GM12873 (cell line): Measurements from ENCODE around the gene AKT2.

Experiments
- TF ChIP-seq, protein P1 (sequence below): IDR thresholded peaks from 2 replicates; pipeline ENCODE4 v1.5.1; 2012; ENCODE audit warnings: low read depth, mild to moderate bottlenecking, moderate library complexity, low read length, control low read depth; ENCODE audit not compliant: insufficient read depth; ENCODE audit errors: missing control alignments

Gene AKT2

DNA sequence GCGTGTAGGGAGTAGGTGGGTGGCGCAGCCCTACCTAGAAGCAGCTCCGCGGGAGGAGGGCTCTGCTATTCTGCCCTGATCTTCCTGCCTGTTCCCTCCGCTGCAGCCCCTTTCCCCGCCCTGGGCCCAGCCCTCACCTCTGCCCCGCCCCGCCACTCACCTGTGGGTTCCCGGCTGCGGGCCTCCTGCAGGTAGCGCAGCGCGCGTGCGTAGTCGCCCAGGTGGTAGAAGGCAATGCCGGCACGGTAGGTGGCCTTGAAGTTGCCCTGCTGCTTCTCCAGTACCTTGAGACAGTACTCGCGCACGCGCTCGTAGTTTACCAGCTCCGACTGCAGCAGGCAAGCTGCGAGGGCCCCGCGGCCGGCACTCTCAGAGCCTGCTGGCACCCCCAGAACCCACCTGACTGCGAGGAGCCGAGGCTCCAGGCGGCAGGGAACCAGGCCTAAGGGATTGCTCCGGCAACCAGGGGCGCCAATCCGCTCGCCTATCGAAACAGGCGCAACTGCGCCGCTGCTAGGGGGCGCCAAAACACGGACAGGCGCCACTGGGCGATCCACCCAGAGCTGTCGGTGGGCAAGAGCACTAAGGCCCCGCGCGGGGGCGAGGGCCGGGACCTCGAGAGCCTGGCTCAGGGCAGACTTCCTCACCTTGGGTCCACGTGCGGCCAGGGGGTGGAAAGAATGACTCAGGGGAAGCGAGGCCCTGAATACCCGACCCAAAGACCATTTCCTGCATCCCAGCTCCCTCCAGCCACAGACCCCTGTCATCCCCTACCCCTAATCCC, 67.9 kb downstream of the AKT2 start:
- TF ChIP-seq, protein P1, sequence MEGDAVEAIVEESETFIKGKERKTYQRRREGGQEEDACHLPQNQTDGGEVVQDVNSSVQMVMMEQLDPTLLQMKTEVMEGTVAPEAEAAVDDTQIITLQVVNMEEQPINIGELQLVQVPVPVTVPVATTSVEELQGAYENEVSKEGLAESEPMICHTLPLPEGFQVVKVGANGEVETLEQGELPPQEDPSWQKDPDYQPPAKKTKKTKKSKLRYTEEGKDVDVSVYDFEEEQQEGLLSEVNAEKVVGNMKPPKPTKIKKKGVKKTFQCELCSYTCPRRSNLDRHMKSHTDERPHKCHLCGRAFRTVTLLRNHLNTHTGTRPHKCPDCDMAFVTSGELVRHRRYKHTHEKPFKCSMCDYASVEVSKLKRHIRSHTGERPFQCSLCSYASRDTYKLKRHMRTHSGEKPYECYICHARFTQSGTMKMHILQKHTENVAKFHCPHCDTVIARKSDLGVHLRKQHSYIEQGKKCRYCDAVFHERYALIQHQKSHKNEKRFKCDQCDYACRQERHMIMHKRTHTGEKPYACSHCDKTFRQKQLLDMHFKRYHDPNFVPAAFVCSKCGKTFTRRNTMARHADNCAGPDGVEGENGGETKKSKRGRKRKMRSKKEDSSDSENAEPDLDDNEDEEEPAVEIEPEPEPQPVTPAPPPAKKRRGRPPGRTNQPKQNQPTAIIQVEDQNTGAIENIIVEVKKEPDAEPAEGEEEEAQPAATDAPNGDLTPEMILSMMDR = peak; percentile 41

DNA sequence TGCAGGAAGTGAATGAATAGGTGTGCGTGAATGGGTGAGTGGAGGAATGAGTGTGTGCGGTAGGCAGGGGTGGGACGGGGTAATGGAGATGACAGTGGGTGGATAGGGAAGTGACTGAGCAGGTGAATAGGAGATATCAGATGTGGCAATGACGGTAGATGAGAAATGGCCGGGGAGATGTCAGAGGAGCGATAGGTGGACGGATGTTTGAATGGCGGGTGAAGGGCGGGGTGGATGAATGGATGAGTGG, 68.4 kb downstream of the AKT2 start:
- TF ChIP-seq, protein P1 = no peak

DNA sequence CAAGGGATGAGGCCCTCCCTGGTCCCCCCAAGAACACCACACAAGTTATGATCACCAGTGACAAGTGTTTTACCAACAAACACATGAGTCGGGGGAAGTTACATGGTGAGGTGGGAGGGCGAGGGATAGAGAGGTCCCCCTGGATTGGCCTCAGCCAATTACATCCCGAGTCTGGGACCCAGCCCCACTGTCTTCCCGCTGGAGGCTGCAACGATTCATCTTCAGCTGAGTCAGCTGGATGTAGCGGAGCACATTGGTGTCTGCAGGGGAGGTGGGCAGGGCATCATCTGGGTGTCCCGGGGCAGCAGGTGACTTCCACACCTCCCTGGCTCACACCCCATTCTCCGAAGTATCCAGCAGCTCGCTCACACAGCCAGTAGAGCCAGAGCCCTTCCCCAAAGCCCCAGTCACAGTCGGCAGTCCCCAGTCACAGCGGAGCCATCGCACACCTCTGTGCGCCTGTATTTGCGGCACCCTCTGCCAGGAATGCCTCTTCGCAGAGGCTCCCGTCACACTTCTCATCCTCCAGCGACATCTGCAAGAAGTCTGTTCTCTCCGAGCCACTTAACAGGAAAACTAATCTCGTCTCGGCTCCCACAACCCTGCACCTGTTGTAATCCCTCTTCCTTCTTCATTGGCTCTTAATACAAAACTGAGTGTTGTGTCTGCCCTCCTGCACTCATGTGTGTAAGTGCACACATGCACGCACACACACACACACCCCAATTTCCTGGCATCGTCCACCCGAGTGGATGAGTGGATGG, 69.0 kb downstream of the AKT2 start:
- TF ChIP-seq, protein P1 = no peak

DNA sequence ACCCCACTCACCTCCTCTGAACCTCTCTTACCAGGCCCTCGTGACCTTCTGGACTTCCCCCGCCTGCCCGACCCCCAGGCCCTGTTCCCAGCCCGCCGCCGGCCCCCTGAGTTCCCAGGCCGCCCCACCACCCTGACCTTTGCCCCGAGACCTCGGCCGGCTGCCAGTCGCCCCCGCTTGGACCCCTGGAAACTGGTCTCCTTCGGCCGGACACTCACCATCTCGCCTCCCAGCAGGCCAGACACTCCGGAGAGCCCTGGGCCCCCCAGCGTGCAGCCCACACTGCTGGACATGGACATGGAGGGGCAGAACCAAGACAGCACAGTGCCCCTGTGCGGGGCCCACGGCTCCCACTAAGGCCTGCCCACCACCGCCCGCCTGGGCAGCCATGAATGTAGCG, 70.2 kb downstream of the AKT2 start:
- TF ChIP-seq, protein P1 = no peak

DNA sequence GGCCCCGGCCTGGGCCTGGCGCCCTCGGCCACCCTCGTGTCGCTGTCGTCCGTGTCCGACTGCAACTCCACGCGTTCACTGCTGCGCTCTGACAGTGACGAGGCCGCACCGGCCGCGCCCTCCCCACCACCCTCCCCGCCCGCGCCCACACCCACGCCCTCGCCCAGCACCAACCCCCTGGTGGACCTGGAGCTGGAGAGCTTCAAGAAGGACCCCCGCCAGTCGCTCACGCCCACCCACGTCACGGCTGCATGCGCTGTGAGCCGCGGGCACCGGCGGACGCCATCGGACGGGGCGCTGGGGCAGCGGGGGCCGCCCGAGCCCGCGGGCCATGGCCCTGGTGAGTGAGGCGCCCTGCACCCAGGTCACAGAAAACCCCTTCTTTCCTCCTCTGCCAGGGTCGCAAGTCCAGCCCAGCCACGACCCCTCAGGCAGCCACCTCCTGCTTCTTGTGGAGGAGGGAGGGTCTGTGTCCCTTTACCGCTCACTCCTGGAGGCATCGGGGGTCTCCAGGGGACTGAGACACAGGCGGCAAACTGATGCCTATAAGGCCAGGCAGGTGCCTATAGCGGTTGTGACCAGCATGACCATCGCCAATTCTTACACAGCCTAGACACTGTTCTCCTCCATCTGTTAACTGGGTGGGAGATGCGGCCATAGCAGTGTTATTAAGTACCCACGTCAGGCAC, 71.1 kb downstream of the AKT2 start:
- TF ChIP-seq, protein P1 = no peak

DNA sequence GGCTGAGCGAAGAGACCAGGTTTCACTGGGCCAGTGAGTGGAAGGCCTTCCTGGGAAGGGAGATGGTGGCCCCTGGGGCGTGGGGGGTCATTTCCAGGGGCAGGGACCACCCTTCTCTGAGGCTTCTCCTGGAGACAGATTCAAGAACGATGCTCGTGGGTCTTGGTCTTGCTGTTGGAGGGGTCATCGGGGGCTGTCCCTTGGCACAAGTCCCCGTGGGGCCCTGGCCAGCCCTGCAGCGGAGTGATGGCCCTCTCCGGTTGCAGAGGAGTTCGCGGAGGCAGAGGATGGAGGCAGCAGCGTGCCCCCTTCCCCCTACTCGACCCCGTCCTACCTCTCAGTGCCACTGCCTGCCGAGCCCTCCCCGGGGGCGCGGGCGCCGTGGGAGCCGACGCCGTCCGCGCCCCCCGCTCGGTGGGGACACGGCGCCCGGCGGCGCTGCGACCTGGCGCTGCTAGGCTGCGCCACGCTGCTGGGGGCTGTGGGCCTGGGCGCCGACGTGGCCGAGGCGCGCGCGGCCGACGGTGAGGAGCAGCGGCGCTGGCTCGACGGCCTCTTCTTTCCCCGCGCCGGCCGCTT, 71.8 kb downstream of the AKT2 start:
- TF ChIP-seq, protein P1 = no peak

DNA sequence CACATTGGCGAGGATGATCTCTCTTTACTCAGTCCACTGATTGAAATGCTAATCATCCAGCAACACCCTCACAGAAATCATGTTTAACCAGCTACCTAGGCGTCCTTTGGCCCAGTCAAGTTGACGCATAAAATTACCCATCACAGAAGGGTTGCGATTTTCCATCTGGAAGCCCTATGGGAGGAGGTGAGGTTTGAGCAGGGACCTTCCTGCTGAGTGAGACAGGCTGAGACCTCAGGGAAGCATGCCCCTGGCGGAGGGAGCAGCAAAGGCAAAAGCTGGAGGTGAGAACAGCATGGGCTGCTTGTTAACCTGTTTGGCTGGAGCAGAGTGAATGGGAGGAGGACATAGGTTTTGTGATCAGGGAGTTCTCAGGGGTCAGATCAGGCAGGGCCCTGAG, 74.3 kb downstream of the AKT2 start:
- TF ChIP-seq, protein P1 = no peak
